Loucy (cell line): ENCODE data around the gene OIP5.

Source experiments
- H2AFZ ChIP-seq: fragments of 200-600 bp; sonication (generic); 2 replicates; pipeline ENCODE4 v1.6.0; 2016; ENCODE audit warnings: antibody characterized with exemption, mild to moderate bottlenecking, low read length, moderate library complexity
- H3F3A ChIP-seq: fragments of 200-600 bp; 2 replicates; pipeline ENCODE4 v1.6.0; 2016; ENCODE audit warnings: antibody characterized with exemption, low read depth, mild to moderate bottlenecking
- H3K27me3 ChIP-seq: fragments of 200-600 bp; sonication (generic); 2 replicates; pipeline ENCODE4 v1.6.1; 2014; ENCODE audit warnings: low read length, mild to moderate bottlenecking; ENCODE audit not compliant: insufficient read depth, poor library complexity, severe bottlenecking
- H3K36me3 ChIP-seq: fragments of 200-600 bp; sonication (generic); 2 replicates; pipeline ENCODE4 v1.6.1; 2016; ENCODE audit warnings: low read length; ENCODE audit not compliant: insufficient read depth
- H3K4me1 ChIP-seq: fragments of 200-600 bp; sonication (generic); 2 replicates; pipeline ENCODE4 v1.5.1; 2014; ENCODE audit warnings: low read length, mild to moderate bottlenecking; ENCODE audit not compliant: insufficient read depth, poor library complexity, severe bottlenecking
- H3K4me2 ChIP-seq: fragments of 200-600 bp; sonication (generic); 2 replicates; pipeline ENCODE4 v1.6.0; 2014; ENCODE audit warnings: antibody characterized with exemption, low read length, low read depth, mild to moderate bottlenecking; ENCODE audit not compliant: poor library complexity, severe bottlenecking
- H3K4me3 ChIP-seq: fragments of 200-600 bp; sonication (generic); 2 replicates; pipeline ENCODE4 v1.5.1; 2014; ENCODE audit warnings: low read length, mild to moderate bottlenecking, mixed read lengths; ENCODE audit not compliant: poor library complexity, severe bottlenecking
- H3K79me2 ChIP-seq: fragments of 200-600 bp; sonication (generic); 2 replicates; pipeline ENCODE4 v1.6.1; 2014; ENCODE audit warnings: low read length; ENCODE audit not compliant: insufficient read depth
- H3K9ac ChIP-seq: fragments of 200-600 bp; sonication (generic); 2 replicates; pipeline ENCODE4 v1.6.0; 2014; ENCODE audit warnings: mild to moderate bottlenecking, low read depth, low read length, moderate library complexity; ENCODE audit not compliant: poor library complexity, severe bottlenecking
- H3K9me2 ChIP-seq: fragments of 200-600 bp; sonication (generic); replicated peaks from 2 replicates; pipeline ENCODE4 v1.6.1; 2016; ENCODE audit warnings: low read depth, low read length, mixed read lengths
- H3K9me3 ChIP-seq: fragments of 200-600 bp; sonication (generic); 2 replicates; pipeline ENCODE4 v1.6.1; 2014; ENCODE audit warnings: mild to moderate bottlenecking, antibody characterized with exemption, low read length, low read depth; ENCODE audit not compliant: insufficient read depth
- H4K20me1 ChIP-seq: fragments of 200-600 bp; sonication (generic); 2 replicates; pipeline ENCODE4 v1.6.0; 2014; ENCODE audit warnings: antibody characterized with exemption, low read length, mild to moderate bottlenecking; ENCODE audit not compliant: insufficient read depth, poor library complexity, severe bottlenecking
- CTCF ChIP-seq: fragments of 200-600 bp; sonication (generic); conservative IDR thresholded peaks from 2 replicates; pipeline ENCODE4 v1.5.1; 2014; ENCODE audit warnings: mild to moderate bottlenecking, antibody characterized with exemption, low read length
- EZH2phosphoT487 ChIP-seq: fragments of 200-600 bp; IDR thresholded peaks from 2 replicates; pipeline ENCODE4 v1.6.1; 2018; ENCODE audit warnings: antibody characterized with exemption, mild to moderate bottlenecking, moderate library complexity, borderline replicate concordance

OIP5 gene

GRCh38 chr15:41332194-41333025 is at the start of gene OIP5, which contains the start of gene NUSAP1:
Gene OIP5, minus strand, starts transcription at chr15:41332591. Its CDS starts 30 bp downstream, at chr15:41332561.
Gene NUSAP1, plus strand, starts transcription at chr15:41332881. Its CDS starts 77 bp downstream, at chr15:41332958.
- Histone ChIP-seq H2AFZ (peak within 1 kb of the TSS; percentile 97), H3K9me2 (no peaks in the 10 kb centered on the region), H3K4me2 (peak within 1 kb of the TSS; percentile 93), H4K20me1 (peaks cover 13% of the 10 kb centered on the region), H3K27me3 (peaks cover 11% of the 10 kb centered on the region), H3F3A (no peaks in the 10 kb centered on the region), H3K9me3 (no peaks in the 10 kb centered on the region), H3K9ac (peak within 1 kb of the TSS; percentile 99), H3K79me2 (peaks cover 81% of the 10 kb centered on the region), H3K4me1 (peaks cover 33% of the 10 kb centered on the region), H3K36me3 (no peaks in the 10 kb centered on the region), H3K4me3 (peak within 1 kb of the TSS; percentile 100)
- no peak for TF ChIP-seq EZH2phosphoT487
- peak; percentile 63 for TF ChIP-seq CTCF

- Histone ChIP-seq H3K4me3 (no peak overlapping the region), H3K9ac (no peak overlapping the region), H3K27me3 (no peaks in the 10 kb centered on the region), H3F3A (peaks cover 9% of the 10 kb centered on the region; the same call in 1 of the 2 replicates), H3K4me1 (no peaks in the 10 kb centered on the region), H3K36me3 (peaks cover 80% of the 10 kb centered on the region), H3K9me3 (no peaks in the 10 kb centered on the region), H2AFZ (no peak overlapping the region), H3K79me2 (no peaks in the 10 kb centered on the region), H3K9me2 (no peaks in the 10 kb centered on the region), H4K20me1 (no peaks in the 10 kb centered on the region), H3K4me2 (no peak overlapping the region)
- TF ChIP-seq CTCF: no peak
- no peak for TF ChIP-seq EZH2phosphoT487
These were observed 45.6 kb upstream of the OIP5 start for GRCh38 chr15:41377978-41378377.

GRCh38 chr15:41367418-41367817 is 35.0 kb upstream of the OIP5 start:
- H3K36me3 ChIP-seq: peaks cover 92% of the 10 kb centered on the region

More at GRCh38 chr15:41367418-41367817, 35.0 kb upstream of the OIP5 start:
- no peaks in the 10 kb centered on the region for H3K9me3 ChIP-seq
- H3K27me3 ChIP-seq: no peaks in the 10 kb centered on the region
- H3K4me1 ChIP-seq: no peaks in the 10 kb centered on the region
- H3K79me2 ChIP-seq: peaks cover 16% of the 10 kb centered on the region; the same call in 1 of the 2 replicates
- no peaks in the 10 kb centered on the region for H3F3A ChIP-seq
- no peak overlapping the region for H3K4me3 ChIP-seq
- H2AFZ ChIP-seq: no peak overlapping the region
- H3K9me2 ChIP-seq: no peaks in the 10 kb centered on the region
- H3K4me2 ChIP-seq: no peak overlapping the region
- no peak for TF ChIP-seq EZH2phosphoT487
- TF ChIP-seq CTCF: no peak
- no peak overlapping the region for H3K9ac ChIP-seq
- no peaks in the 10 kb centered on the region for H4K20me1 ChIP-seq
